SK-N-SH (cell line): Measurements from ENCODE around the gene DCDC1. TPM values are rescaled to one million over a fixed set of nuclear protein-coding genes. Genes with fewer than 3 reads are reported as not detected.

Experiments
- CTCF ChIA-PET: fragments of 300-600, 350-600 bp; formaldehyde crosslinking; extraction: SDS; loops from one replicate; lab custom pipeline; 2021; lab: Yijun Ruan, JAX
- POLR2A ChIA-PET: fragments of 350-600 bp; sonication (Branson Sonifier 250); formaldehyde crosslinking; extraction: SDS; loops from one replicate; lab custom pipeline; 2020; ENCODE audit warnings: antibody characterized with exemption, inconsistent platforms; lab: Yijun Ruan, JAX
- DNase-seq: peaks from one replicate; pipeline ENCODE4 v3.0.0; 2012
- H2AFZ ChIP-seq: fragments of 200-600 bp; sonication (generic); 2 replicates; pipeline ENCODE4 v1.8.1; 2016; ENCODE audit warnings: antibody characterized with exemption, mild to moderate bottlenecking, low read depth
- H3F3A ChIP-seq: fragments of 200-600 bp; sonication (generic); replicated peaks from 2 replicates; pipeline ENCODE3; 2016; ENCODE audit warnings: antibody characterized with exemption, mild to moderate bottlenecking; ENCODE audit not compliant: insufficient read depth
- H3K27ac ChIP-seq, 2 experiments: fragments of 200-500 bp in 1 of 2; fragments of 200-600 bp in 1 of 2; sonication (Bioruptor generic) in 1 of 2; sonication (generic), shearing (Covaris generic) in 1 of 2; 2 replicates each; pipeline versions ENCODE4 v1.5.1 to v1.6.1; 2014 to 2016; ENCODE audit warnings: low read depth in 2 of 2, inconsistent platforms in 1 of 2, low read length in 1 of 2, mild to moderate bottlenecking in 1 of 2, mixed read lengths in 1 of 2
- H3K27me3 ChIP-seq: fragments of 200-600 bp; sonication (generic), shearing (Covaris generic); 2 replicates; pipeline ENCODE4 v1.6.1; 2016; ENCODE audit warnings: mixed run types; ENCODE audit not compliant: insufficient read depth
- H3K36me3 ChIP-seq, 2 experiments: fragments of 200-500 bp in 1 of 2; fragments of 200-600 bp in 1 of 2; sonication (Bioruptor generic) in 1 of 2; sonication (generic) in 1 of 2; replicated peaks in 1 of 2; 2 replicates each; pipeline versions ENCODE3 to v1.5.1; 2014 to 2016; ENCODE audit warnings: low read length in 1 of 2, mild to moderate bottlenecking in 1 of 2; ENCODE audit not compliant: insufficient read depth in 2 of 2, control insufficient read depth in 1 of 2
- H3K4me1 ChIP-seq, 2 experiments: fragments of 200-500 bp in 1 of 2; fragments of 200-600 bp in 1 of 2; sonication (Bioruptor generic) in 1 of 2; sonication (generic), shearing (Covaris generic) in 1 of 2; 2 replicates each; pipeline versions ENCODE4 v1.5.1 to v1.6.1; 2014 to 2016; ENCODE audit warnings: low read depth in 1 of 2, low read length in 1 of 2, mixed run types in 1 of 2; ENCODE audit not compliant: insufficient read depth in 2 of 2, control insufficient read depth in 1 of 2
- H3K4me2 ChIP-seq: fragments of 200-600 bp; sonication (generic), shearing (Covaris generic); 2 replicates; pipeline ENCODE4 v1.6.1; 2017; ENCODE audit warnings: mixed run types
- H3K4me3 ChIP-seq, 2 experiments: fragments of 200-500 bp in 1 of 2; fragments of 200-600 bp in 1 of 2; sonication (Bioruptor generic) in 1 of 2; sonication (generic), shearing (Covaris generic) in 1 of 2; 2 replicates each; pipeline versions ENCODE4 v1.5.1 to v1.8.1; 2014 to 2016; ENCODE audit warnings: low read depth in 2 of 2, inconsistent platforms in 1 of 2, low read length in 1 of 2, mild to moderate bottlenecking in 1 of 2, mixed read lengths in 1 of 2, moderate library complexity in 1 of 2
- H3K79me2 ChIP-seq: fragments of 200-600 bp; sonication (generic); 2 replicates; pipeline ENCODE4 v1.8.1; 2017; ENCODE audit warnings: mild to moderate bottlenecking; ENCODE audit not compliant: insufficient read depth
- H3K9ac ChIP-seq: fragments of 200-600 bp; sonication (generic); 2 replicates; pipeline ENCODE4 v1.6.1; 2017; ENCODE audit warnings: mixed run types
- H3K9me2 ChIP-seq: fragments of 200-600 bp; sonication (generic); 2 replicates; pipeline ENCODE4 v1.6.1; 2017; ENCODE audit warnings: mixed run types
- H3K9me3 ChIP-seq: fragments of 200-600 bp; sonication (generic); 2 replicates; pipeline ENCODE4 v1.6.1; 2017; ENCODE audit warnings: mixed run types, mild to moderate bottlenecking, moderate library complexity
- H4K20me1 ChIP-seq: fragments of 200-600 bp; sonication (generic); 2 replicates; pipeline ENCODE4 v1.6.1; 2017; ENCODE audit warnings: mild to moderate bottlenecking, mixed run types; ENCODE audit not compliant: insufficient read depth
- ELF1 ChIP-seq: IDR thresholded peaks from 2 replicates; pipeline ENCODE4 v1.4.0; 2012
- EP300 ChIP-seq, 2 experiments: IDR thresholded peaks; 2 replicates each; pipeline versions ENCODE4 v1.4.0 to v1.6.1; 2012; ENCODE audit warnings: borderline replicate concordance in 1 of 2, low read depth in 1 of 2, low read length in 1 of 2
- FOXJ3 ChIP-seq: sonication (generic); formaldehyde crosslinking; IDR thresholded peaks from 2 replicates; pipeline ENCODE4 v1.5.1; 2020; ENCODE audit warnings: mild to moderate bottlenecking, missing genetic modification reagents
- GATA2 ChIP-seq: sonication (generic); formaldehyde crosslinking; IDR thresholded peaks from 2 replicates; pipeline ENCODE4 v1.5.0; 2020; ENCODE audit warnings: mild to moderate bottlenecking, missing genetic modification reagents
- JUND ChIP-seq: IDR thresholded peaks from 2 replicates; pipeline ENCODE4 v1.4.0; 2012
- MAX ChIP-seq: IDR thresholded peaks from 2 replicates; pipeline ENCODE4 v1.4.0; 2012; ENCODE audit warnings: low read depth
- MEF2A ChIP-seq: IDR thresholded peaks from 2 replicates; pipeline ENCODE4 v1.4.0; 2012; ENCODE audit warnings: low read depth, borderline replicate concordance
- MXI1 ChIP-seq: IDR thresholded peaks from 2 replicates; pipeline ENCODE4 v1.6.1; 2012; ENCODE audit warnings: mild to moderate bottlenecking, low read depth, low read length, improper control_type of control experiment
- PBX3 ChIP-seq: IDR thresholded peaks from 2 replicates; pipeline ENCODE4; 2012
- RCOR1 ChIP-seq: fragments of 150-350 bp; IDR thresholded peaks from 2 replicates; pipeline ENCODE4 v1.6.1; 2017; ENCODE audit warnings: antibody characterized with exemption, low read length
- REST ChIP-seq: IDR thresholded peaks from 2 replicates; pipeline ENCODE4 v1.6.1; 2012; ENCODE audit warnings: mild to moderate bottlenecking, low read depth, low read length, moderate library complexity
- RXRA ChIP-seq: IDR thresholded peaks from 2 replicates; pipeline ENCODE4 v1.4.0; 2012; ENCODE audit warnings: low read depth, mild to moderate bottlenecking, borderline replicate concordance
- SIN3A ChIP-seq: IDR thresholded peaks from 2 replicates; pipeline ENCODE4 v1.6.1; 2012; ENCODE audit warnings: low read depth, mild to moderate bottlenecking, low read length, moderate library complexity, borderline replicate concordance
- SMC3 ChIP-seq: IDR thresholded peaks from 2 replicates; pipeline ENCODE4 v1.6.1; 2012; ENCODE audit warnings: low read depth, low read length, improper control_type of control experiment
- TAF1 ChIP-seq: IDR thresholded peaks from 2 replicates; pipeline ENCODE4 v1.6.1; 2012; ENCODE audit warnings: low read depth, mild to moderate bottlenecking, low read length, moderate library complexity, borderline replicate concordance
- USF1 ChIP-seq: IDR thresholded peaks from 2 replicates; pipeline ENCODE4 v1.4.0; 2012; ENCODE audit warnings: low read depth, borderline replicate concordance
- USF2 ChIP-seq: fragments of 150-350 bp; IDR thresholded peaks from 2 replicates; pipeline ENCODE4 v1.6.1; 2017; ENCODE audit warnings: antibody characterized with exemption, low read length, low read depth, borderline replicate concordance
- WGBS: methylation state at CpG from one replicate; pipeline ENCODE4 v1.1.6; 2017; ENCODE audit warnings: low lambda C conversion rate; 5-methylcytosine and 5-hydroxymethylcytosine counted together
- polyA plus RNA-seq, 3 experiments: library from polyadenylated mRNA; depleted of rRNA; stranded (reverse); fragments of >200 nt; gene quantifications; 2 replicates each; pipeline ENCODE4 v1.2.3, GENCODE V29; 2012

DCDC1 gene
- polyA plus RNA-seq, 1 of the 3 experiments (the other 2 are of a cell fraction), result 0.12 TPM

- Histone ChIP-seq H4K20me1 (no peaks in the 10 kb centered on the region), H3K9me2 (no peaks in the 10 kb centered on the region), H3K9me3 (no peaks in the 10 kb centered on the region), H3F3A (no peaks in the 10 kb centered on the region), H3K4me2 (no peak overlapping the region), H3K4me1 (no peaks in the 10 kb centered on the region), H2AFZ (no peak overlapping the region), H3K27me3 (no peaks in the 10 kb centered on the region), H3K79me2 (no peaks in the 10 kb centered on the region), H3K36me3 (no peaks in the 10 kb centered on the region), H3K9ac (no peak overlapping the region), H3K4me3 (no peak overlapping the region), H3K27ac (no peak overlapping the region)
- ChIA-PET CTCF (no interaction called here), POLR2A (no interaction called here)
- TF ChIP-seq USF2 (no peak), RXRA (no peak), RCOR1 (no peak), SMC3 (no peak), REST (no peak), MAX (no peak), TAF1 (no peak), GATA2 (CRISPR knock-in tag) (no peak), PBX3 (no peak), EP300 (IDR thresholded peaks at IDR 0.05; ENCODE audit: borderline replicate concordance in 1 of 2, low read depth in 1 of 2, low read length in 1 of 2) (no peak), MXI1 (no peak), FOXJ3 (CRISPR knock-in tag) (no peak), MEF2A (no peak), USF1 (no peak), JUND (no peak), ELF1 (no peak), SIN3A (no peak)
- DNase-seq, result no peak
- WGBS, result 8% methylated on average over 3 of the region's 3 CpGs
These were observed 242.2 kb downstream of the DCDC1 start for GRCh38 chr11:31127290-31127689.
